Measurements from ENCODE around the gene TAF4. TPM values are rescaled to one million over a fixed set of nuclear protein-coding genes. Genes with fewer than 3 reads are reported as not detected.

The TAF4 gene
- total RNA-seq, 2 donors from 2014 or later: 10.4 to 11.0 TPM

DNA sequence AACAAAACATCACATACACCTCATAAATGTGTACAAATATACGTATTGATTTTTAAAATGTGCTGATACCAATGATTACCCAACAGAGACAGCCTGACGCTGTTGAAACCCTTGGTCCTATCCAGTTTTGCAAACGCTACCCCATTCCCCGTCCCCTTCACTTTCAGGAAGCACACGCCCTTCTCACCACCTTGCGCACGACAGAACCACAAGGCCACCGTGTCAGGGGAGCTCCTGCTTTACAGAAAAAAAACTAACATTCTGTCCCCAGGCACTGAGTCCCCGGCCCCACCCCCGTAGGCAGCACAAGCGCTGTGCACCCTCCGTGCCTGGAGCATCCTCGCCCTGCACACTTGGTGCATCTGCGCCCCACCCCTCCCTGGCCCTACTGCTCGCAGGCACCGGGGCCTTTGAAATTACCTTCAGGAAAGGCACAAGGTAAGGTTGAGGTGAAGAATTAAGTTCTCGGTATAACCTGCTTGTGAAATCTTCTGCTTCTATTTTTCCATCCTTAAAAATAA, 58.5 kb downstream of the TAF4 start:
- Histone ChIP-seq H3K27ac (no peak overlapping the region), H3K4me1 (ENCODE audit: control insufficient read depth in 1 of 2, low read depth in 2 of 2) (no peaks in the 10 kb centered on the region), H3K27me3 (replicated peaks; ENCODE audit: insufficient read depth) (no peaks in the 10 kb centered on the region), H3K9me3 (no peaks in the 10 kb centered on the region), H3K36me3 (peaks cover 57% of the 10 kb centered on the region), H3K4me3 (no peak overlapping the region)
- TF ChIP-seq, protein P1, sequence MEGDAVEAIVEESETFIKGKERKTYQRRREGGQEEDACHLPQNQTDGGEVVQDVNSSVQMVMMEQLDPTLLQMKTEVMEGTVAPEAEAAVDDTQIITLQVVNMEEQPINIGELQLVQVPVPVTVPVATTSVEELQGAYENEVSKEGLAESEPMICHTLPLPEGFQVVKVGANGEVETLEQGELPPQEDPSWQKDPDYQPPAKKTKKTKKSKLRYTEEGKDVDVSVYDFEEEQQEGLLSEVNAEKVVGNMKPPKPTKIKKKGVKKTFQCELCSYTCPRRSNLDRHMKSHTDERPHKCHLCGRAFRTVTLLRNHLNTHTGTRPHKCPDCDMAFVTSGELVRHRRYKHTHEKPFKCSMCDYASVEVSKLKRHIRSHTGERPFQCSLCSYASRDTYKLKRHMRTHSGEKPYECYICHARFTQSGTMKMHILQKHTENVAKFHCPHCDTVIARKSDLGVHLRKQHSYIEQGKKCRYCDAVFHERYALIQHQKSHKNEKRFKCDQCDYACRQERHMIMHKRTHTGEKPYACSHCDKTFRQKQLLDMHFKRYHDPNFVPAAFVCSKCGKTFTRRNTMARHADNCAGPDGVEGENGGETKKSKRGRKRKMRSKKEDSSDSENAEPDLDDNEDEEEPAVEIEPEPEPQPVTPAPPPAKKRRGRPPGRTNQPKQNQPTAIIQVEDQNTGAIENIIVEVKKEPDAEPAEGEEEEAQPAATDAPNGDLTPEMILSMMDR (IDR thresholded peaks at IDR 0.05): no peak
- DNase-seq (ENCODE audit: low spot score): no peak
- ATAC-seq (ENCODE audit: insufficient number of reproducible peaks, low FRiP score, low read depth): no peak

DNA sequence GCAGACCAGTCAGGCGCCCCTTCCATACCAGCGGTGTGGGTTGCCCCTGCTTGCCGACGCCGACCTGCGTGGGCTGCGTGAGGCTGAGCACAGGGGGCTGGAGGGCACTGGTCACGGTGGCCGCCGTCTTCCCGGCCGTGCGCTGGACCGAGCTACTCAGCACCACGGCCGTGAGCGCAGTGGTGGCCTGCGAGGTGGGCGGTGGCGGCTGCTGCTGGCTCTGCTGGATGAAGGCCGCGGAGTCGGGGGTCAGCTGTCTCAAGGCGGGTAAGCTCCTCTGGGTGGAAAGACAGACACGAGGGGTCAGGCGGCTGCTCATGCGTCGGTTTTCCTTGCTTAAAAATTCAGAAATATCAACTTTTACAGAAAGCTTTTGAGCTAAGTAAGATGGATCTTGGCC, 59.2 kb downstream of the TAF4 start:
- ATAC-seq (ENCODE audit: insufficient number of reproducible peaks, low FRiP score, low read depth): no peak

DNA sequence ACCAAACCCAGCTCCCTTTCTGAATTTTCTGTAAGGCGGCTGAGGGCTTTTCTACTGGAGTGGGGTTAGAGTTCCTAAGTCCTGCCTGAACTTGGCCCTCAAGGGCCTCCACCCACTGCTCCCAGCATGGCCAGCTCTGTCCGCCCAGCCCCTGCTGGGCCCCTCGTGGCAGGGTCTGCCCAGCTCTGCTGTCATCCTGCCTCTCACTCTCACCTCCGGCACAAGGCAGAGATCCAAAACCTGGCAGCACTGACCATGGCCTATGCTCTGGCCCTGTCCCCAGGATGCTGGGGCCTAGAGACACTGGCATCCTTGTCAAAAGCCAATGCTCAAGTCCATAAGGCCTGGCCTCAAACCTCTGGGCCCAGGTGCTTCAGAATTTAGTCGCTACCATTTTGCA, 61.1 kb downstream of the TAF4 start:
- H3K27me3 ChIP-seq (replicated peaks; ENCODE audit: insufficient read depth): no peaks in the 10 kb centered on the region
- DNase-seq (ENCODE audit: low spot score) (no peak), ATAC-seq (ENCODE audit: insufficient number of reproducible peaks, low FRiP score, low read depth) (no peak)
- TF ChIP-seq, protein P1 (IDR thresholded peaks at IDR 0.05): no peak
- no peak overlapping the region for H3K4me3 ChIP-seq
- no peaks in the 10 kb centered on the region for H3K9me3 ChIP-seq
- H3K4me1 ChIP-seq (ENCODE audit: control insufficient read depth in 1 of 2, low read depth in 2 of 2): no peaks in the 10 kb centered on the region
- H3K27ac ChIP-seq: no peak overlapping the region
- peaks cover 72% of the 10 kb centered on the region for H3K36me3 ChIP-seq

More for the DNA sequence above, 59.2 kb downstream of the TAF4 start:
- no peak for DNase-seq (ENCODE audit: low spot score)
- no peaks in the 10 kb centered on the region for H3K4me1 ChIP-seq (ENCODE audit: control insufficient read depth in 1 of 2, low read depth in 2 of 2)
- H3K36me3 ChIP-seq: peaks cover 59% of the 10 kb centered on the region
- no peaks in the 10 kb centered on the region for H3K9me3 ChIP-seq
- no peaks in the 10 kb centered on the region for H3K27me3 ChIP-seq (replicated peaks; ENCODE audit: insufficient read depth)
- TF ChIP-seq, protein P1 (IDR thresholded peaks at IDR 0.05): no peak
- H3K27ac ChIP-seq: no peak overlapping the region
- H3K4me3 ChIP-seq: no peak overlapping the region

DNA sequence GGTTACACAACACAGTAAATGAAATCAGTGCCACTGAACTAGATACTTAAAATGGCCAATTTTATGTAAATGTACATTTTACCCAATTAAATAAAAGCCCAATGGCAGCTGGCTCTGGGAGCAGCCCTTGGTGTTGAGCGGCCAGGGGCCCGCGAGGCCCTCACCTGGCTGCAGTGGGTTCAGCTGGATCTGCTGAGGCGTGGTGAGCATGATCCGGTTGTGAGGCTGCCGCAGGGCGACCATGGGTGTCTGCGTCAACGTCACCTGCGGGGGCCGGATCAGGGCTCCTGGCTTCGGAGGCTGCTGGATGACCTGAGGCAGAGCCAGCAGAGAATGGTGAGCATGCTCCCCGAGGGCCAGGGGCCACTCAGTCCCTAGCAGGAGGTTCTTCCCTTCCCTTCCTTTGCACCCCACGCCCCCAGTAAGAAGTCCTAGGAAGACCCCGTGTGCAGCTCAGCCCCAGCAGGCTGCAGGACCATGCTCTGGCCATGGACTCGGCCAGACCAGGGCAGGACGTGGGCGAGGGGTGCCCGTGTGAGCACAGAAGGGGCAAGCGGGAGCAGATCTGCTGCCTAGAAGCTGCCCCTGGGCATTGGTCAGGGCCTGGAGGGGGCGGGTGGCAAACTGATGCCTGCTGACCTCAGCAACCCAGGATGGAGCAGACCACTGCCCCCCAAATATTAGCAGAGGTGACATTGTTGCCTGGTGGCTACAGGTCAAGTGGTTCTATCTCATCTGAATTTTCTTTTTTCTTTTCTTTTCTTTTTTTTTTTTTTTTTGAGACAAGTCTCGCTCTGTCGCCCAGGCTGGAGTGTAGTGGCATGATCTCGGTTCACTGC, 61.9 kb downstream of the TAF4 start:
- TF ChIP-seq, protein P1 (IDR thresholded peaks at IDR 0.05): no peak
- peaks cover 75% of the 10 kb centered on the region for H3K36me3 ChIP-seq

DNA sequence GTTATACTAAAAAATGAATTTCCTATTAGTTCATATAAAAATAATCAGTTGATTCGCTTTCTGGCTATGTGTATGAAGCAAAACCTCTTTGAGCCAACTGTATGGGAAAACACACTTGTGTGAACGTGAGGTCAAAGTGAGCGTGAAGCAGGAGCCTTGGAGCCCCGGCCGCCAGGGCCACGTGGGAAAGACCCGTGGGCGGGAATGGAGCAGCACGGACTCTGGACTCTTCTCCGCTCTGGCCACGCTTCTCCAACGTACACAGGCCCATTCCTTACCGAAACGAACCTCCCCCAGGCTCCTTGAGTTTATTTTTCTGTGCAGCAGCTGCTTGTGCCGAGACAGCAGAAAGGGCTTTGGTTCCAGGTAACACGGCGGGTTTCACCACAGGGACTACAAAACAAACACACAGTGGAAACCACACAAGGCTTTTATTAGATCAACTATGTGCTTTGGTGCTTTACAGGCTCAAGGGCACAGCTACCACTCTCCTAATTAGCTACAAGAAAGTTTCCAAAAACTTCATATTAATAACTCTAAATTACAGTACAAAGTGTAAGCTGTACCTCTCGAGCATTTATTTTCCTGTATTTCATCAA, 62.7 kb downstream of the TAF4 start:
- H3K4me1 ChIP-seq (ENCODE audit: control insufficient read depth in 1 of 2, low read depth in 2 of 2): no peaks in the 10 kb centered on the region
- ATAC-seq (ENCODE audit: insufficient number of reproducible peaks, low FRiP score, low read depth) (no peak), DNase-seq (ENCODE audit: low spot score) (no peak)
- H3K27ac ChIP-seq: no peak overlapping the region
- peaks cover 75% of the 10 kb centered on the region for H3K36me3 ChIP-seq
- H3K9me3 ChIP-seq: no peaks in the 10 kb centered on the region
- H3K4me3 ChIP-seq: no peak overlapping the region
- H3K27me3 ChIP-seq (replicated peaks; ENCODE audit: insufficient read depth): no peaks in the 10 kb centered on the region
- TF ChIP-seq, protein P1 (IDR thresholded peaks at IDR 0.05): no peak

More for the DNA sequence above, 61.9 kb downstream of the TAF4 start:
- DNase-seq (ENCODE audit: low spot score) (no peak), ATAC-seq (ENCODE audit: insufficient number of reproducible peaks, low FRiP score, low read depth) (no peak)
- Histone ChIP-seq H3K4me1 (ENCODE audit: control insufficient read depth in 1 of 2, low read depth in 2 of 2) (no peaks in the 10 kb centered on the region), H3K4me3 (no peak overlapping the region), H3K9me3 (no peaks in the 10 kb centered on the region), H3K27me3 (replicated peaks; ENCODE audit: insufficient read depth) (no peaks in the 10 kb centered on the region), H3K27ac (no peak overlapping the region)
